HG03045 (cell line): ENCODE measurements around the gene ZNF521.

Experiments used
- ATAC-seq: cut with Tn5 transposase; IDR thresholded peaks from one replicate; pipeline ENCODE4 v1.9.1; 2021; ENCODE audit warnings: mild to moderate bottlenecking, moderate library complexity; ENCODE audit not compliant: unreplicated experiment

Gene ZNF521

DNA sequence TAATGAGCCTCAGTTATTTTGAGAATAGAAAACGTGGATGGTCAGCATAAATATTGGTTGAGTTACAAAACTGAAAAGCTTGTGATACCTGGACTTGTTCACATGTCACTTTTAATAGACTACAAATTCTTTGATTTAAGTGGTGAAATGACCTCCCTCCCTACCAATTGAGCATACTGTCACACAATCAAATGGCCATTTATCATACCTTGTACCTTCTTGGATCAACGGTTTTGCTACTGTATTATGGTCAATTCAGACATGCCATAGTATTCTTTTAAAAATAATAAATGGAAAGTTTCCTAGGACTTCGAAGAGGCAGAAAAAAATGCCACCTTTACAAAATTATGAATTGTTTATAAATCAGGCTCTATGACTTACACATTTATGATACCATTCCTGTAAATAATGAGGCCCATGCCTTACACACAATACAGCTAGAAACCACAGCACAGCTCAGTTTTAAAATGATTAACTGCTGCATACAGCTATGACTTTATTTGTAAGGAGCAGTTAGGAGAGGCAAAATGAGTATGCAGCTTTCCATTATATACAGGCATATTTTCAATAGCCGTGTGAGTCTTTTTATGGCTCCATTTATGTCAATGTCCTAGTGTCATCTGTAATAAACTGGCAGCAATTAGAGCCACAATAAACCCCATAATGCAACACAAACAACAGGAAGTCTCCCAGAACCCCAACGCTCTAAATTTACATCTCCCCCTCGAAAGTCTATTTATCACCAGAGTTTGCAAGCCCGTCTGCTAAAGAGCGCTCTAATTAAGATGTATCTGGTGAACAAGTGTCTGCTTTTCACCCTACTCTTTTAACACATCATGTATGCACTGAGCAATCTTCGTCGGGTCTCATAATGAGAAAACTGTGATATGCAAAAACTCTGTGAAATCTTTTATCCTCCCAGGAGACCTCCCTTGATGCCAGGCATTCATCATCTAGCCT, 176.1 kb downstream of the ZNF521 start:
- no peak for ATAC-seq

DNA sequence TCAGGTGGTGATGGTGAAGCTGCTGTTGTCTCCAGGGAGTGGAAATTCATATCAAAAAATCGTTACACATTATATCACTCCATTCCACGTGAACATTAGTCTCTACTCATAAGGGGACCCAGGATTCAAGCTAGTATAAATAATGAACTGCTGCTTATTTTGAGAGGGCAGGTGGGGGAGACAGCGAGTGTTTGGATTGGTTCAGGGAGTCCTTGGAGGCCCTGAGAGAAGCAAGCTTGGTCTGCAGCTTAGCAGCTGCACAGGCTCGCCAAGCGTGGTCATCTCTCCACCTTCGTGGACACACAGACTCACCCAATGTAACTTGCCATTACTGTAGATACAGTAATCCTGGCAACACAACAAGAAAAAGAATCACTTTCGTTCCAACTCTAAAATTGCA, 177.6 kb downstream of the ZNF521 start:
- no peak for ATAC-seq

DNA sequence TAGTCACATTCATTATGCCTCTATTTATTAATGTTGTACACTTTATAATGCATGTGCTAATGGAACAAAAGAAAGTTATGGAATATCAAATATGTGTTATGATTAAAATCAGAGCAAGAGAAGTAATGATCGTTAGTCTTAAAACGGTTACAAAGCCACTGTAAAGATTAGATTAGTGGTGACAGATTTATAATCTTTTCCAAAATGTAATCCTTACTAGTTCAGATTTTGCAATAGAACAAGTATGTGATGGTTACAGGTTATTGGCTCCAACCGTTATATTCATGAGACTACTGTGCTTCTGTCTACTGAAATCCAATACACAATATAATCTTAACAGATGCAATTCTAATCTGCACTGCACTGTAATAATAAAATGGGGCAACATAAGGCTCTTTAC, 180.6 kb downstream of the ZNF521 start:
- ATAC-seq: no peak

DNA sequence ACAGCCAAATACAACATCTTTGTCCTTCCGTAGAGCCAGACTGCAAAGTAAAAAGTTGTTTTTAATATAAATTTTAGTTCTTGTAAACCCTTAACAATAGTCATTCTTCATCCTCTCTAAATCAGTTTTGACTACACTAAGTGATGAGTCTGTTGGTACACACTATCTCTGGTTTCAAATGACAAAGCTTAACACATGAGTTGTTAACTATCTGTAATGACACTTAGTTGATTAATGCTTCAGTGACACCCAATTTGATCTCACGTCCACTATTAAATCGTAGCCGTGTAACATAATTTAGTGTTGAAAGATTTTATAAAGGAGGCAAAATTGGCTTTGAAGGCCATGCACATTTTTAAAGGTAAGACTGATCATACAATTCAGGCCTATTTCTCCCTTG, 181.6 kb downstream of the ZNF521 start:
- no peak for ATAC-seq

DNA sequence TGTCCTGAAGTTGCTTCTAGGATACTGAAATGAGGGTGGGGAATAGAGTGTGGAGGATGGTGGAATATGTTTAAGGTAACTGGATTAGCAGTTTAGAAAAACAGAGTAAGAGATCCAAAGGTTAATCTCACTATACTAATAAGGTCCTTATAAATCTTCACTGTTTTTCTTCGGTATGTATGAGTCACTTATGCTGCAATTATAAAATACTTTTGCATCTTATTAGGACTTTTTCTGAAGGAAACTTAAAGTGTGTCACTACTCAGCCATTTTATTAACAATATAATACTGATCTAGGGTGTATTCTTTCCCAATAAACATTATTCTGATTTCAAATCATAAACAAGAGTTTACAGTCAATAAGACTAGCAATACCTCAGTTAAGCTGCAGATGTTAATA, 182.3 kb downstream of the ZNF521 start:
- ATAC-seq: no peak

DNA sequence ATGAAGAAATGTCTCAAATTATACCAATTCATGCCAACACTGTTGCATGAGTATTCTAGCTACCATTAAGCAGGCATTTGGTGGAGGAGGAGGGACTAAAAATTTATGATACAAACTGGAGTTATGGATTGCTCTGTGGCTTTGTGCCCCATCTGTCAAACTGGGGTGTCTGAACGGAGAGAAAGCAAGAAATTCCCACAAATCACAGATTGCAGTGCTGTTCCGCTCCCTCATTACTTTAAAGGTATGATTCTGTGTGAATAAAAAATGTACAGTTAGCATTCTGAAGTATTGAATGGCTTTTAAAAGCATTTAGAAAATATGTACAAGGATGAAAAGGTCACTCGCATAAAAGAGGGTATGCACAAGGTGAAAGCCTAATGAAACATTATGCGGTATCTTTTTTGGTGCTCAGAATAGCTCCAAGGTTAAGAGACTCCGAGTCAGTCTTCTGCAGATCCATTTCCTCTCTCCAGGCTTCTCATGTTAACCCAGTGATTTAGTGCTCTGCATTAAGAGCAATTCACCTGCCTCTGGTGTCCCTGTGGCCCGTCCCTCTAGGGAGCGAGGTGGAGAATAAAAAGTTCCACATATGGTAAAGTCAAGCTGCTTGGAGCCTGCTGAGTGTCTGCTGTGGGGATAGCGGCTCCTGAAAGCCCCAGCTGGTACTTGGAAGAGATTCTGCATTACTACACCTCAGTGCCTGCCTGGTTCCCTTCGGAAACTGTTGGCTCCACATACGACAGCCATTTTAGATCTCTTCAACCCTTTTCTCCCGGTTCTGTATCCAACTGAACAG, 184.2 kb downstream of the ZNF521 start:
- no peak for ATAC-seq

DNA sequence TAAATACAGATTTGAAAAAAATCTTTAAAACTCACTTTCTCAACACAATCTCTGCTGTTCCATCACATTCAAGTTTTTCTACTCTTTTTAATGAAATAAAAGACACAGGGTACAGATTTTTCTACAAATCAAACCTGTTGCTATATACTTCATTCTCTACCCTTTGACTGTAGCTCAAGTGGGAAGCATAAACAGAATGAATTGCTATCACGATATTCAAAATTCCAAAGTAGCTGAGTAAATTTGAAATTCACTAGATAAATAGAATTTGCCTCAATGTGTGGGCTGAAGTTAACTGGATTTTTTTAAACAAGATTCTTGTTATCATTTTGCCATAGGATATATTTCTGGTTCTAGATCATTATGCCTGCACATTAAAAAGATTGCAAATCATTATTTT, 185.9 kb downstream of the ZNF521 start:
- ATAC-seq: no peak

DNA sequence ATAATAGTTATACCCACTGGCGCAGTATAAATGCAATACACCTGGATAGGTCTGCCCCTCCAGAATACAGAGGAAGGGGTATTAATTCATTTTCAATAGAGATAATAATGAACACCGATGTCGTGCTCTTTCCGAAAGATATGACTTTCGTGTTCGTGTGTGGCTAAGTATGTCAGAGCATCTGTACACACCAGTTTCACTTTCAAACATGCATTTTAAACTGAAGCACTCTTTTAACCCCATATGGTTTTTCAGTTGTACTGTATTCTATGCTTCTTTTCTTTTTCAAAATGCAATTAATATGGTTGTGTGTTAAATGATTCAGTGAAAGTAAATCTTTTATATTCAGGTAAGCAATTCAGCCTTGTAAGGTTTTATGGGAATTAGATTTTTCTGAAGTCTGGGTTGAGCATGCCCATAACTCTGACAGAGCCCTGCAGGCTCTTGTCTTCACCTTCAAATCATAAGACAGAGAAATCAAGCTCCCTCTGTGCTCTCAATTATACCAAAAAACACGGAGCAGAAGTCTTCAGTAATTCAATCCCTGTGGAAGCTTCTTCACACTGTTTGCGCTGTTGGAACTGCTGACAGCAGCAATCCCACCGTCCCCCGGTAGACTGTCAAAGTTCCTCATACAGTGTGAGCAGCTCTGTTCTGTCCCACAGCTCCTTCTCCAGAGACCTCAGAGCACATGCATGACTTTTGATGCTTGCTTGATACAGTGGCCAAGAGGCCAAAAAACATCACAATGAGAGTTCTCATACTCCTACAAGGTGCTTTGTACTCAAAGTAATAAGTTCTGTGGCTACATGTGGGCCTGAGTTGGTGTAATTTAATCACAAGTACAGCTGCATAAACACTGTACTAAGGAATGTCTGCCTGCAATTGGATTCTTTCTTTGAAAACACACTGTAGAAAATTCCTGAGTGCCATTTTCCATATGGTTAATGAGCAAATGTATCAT, 186.8 kb downstream of the ZNF521 start:
- ATAC-seq: peak; percentile 92

DNA sequence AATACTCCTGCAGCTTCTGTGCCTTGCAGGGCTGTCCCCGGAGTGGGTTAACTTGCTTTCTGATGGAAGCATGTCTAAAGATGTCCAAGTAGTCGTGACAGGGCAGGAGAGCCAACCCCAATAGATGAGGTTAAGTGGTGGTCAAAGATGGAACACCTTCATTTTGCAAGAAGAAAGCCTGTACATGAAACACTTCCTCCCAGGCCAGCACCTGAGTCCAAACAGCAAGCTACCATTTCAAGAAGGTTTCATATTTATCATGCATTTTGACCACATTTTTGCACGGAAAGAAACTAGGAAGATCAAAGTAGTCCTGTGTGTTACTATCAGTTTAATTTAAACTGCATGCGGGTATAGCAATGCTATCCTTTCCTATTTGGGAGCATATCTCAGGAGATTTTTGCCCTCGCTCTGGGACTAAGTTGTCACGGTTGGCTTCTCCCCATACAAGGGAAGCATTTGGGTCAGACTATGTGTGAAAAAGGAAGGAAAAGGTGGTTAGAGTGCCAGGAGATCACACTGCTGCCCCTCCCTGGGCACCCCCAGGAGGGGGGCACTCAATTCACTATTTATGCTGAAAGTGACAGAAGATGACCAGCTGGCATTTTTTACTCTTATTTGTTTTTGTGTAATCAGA, 187.6 kb downstream of the ZNF521 start:
- ATAC-seq: peak; percentile 35

DNA sequence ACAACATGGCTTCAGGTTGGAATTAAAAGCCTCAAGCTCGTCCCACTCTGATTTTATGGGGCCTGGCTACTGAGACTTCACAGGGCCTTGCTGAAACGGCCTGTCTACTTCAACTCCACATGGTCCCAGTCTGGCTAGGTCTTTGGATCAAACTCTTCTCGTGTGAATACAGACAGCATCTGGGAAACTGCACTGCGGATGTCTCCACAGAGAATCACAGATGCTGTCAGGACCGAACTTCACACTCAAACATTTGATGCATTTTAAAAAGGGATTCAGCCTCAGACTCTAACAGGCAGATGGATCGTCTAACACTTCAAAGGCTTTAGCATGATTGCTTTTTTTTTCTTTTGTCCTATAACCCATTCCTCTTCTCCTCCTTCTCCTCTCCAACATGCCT, 198.5 kb downstream of the ZNF521 start:
- ATAC-seq: no peak

DNA sequence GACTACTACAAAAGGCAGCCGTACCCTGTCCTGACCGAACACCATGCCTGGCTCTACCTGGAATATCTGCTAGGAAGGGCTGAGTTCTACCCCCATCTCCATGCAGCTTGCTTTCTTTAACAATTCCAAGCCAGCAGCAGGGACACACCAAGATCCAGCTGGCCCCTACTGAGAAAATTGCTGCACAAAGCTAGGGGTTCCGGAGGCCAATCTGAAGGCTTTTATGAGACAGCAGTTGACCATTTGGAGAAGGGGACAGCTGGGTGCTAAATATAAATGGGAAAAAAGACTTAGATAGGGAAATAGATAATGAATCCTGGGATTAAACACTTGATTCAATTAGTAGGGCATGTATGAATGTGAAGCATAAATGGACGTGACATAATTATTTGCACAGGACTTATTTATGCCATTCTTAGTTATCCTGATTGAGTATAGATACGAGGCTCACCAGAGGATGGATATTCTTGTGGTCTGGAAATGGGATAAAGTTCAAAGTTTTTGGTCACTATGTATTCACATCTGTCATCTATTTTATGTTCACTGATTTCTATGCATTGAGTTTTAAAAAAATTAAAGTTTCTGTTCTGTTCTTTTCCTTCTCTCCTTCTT, 204.0 kb downstream of the ZNF521 start:
- no peak for ATAC-seq

DNA sequence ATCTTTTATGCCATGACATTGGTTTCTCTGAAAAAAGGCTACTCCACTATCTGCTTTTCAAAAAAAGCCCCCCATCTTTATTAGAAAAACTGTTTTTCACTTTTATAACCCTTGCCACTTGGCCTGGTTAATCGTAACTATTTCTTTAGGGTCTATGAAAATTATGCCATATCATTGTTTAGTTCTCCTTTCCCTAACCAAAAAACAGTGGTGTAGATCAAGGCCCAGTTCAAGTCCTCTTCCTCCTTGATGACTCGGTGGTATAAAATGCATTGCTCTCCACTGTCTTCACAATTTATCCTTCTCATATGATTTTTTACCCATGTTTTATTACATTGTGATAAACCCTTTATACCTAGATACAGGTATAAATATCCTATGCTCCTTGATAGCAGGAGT, 205.5 kb downstream of the ZNF521 start:
- ATAC-seq: no peak

DNA sequence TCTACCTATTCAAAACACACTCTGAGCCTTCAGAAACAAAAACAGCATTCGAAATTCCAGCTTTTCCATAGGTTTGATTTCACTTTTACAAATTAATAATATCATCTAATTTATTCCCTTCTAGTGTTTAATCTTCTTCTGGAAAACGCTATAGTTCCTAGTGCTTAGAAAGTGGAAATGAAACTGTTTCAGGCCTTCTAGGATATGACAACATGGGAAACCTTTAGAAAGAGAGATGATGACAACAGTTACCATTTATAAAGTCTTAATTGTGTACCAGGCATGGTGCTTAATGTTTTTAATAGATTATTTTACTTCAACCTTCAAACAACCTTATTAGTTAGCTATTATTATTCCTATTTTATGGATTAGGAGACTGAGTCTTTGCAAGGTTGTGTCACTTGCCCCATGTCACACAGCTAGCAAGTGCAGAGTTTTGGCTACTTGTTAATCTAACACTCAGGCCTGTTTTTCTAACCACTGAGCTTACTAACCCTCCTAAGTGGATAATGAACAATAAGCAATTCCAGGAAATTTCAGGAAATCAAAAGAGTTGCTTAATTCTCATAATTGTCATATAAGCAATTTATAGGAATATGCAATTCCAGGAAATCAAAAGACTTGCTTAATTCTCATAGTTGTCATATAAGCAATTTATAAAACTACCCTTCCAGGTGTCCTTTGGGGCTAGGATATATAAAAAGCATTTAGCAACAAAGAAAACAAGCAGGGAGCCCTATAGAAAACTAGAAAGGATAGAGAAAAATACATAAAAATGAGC, 206.0 kb downstream of the ZNF521 start:
- ATAC-seq: no peak

DNA sequence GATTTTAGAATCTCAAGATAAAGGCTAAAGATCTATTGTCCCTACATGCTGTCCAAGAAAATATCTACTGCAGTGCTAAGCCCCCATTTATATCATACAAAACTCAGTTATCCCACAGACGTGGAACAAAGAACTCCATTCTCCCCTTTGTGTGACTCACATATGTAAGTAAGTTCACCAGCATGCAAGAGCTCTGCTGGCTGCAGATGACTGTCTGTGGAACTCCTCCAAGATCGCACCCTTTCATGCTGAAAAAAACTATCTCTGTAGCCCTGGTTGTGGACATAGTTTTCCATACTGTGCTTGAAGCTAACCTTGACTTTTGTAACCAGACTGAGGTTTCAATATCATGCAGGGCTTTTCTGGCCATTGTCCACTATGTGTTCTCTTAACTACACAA, 207.1 kb downstream of the ZNF521 start:
- no peak for ATAC-seq

DNA sequence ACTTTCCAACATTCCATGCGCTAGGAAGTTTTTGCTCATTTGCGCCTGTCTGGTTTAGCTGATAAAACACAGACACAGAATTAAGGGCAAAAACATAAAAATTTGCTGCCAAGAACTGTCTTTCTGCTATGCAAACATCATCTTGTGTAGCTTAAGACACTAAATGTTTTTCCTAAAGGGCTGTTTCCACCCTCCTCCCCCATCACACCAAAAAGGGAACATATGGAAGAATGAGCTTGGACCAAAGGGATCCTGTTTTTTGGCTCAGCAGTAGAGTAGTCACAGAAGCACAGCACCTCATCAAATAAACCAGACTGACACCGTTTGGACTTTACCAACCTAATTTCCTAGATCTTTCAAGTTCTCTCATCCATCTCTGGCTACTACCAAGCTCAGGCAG, 210.1 kb downstream of the ZNF521 start:
- ATAC-seq: no peak

DNA sequence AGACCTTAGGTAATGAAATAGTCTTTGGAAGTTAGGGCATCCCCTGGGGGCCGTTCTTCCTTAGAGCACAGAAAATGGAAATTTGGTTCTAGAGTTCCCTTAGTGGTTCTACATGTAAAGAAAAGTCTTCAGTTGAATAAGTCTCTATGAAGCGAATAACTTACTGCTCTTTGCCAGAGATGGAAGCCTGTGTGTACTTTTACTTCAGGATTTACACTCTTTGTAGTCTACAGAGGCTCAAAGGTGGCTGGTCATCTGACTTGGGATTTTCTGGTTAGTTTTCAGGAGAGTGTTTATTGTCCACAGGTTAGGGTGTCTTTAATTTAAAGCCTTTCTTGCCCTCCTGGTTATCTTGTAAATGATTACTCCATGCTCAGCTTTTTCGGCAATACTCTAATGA, 210.6 kb downstream of the ZNF521 start:
- ATAC-seq: no peak

DNA sequence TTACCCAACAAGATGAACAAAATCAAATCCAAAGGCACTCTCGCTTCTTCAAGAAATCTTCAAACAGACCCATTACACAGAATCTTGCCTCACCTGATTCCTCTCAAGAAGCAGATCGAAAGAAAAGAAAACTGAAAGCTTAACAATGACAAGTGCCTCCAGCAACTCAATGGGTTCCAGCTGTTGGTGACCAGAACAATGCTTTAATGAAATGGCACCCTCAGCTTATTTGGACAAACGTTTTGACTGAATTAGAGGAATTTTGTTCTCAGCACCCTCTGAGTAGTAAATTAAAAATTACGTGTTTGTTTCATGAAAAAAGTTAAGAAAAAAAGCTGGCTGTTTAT, 211.0 kb downstream of the ZNF521 start:
- no peak for ATAC-seq

DNA sequence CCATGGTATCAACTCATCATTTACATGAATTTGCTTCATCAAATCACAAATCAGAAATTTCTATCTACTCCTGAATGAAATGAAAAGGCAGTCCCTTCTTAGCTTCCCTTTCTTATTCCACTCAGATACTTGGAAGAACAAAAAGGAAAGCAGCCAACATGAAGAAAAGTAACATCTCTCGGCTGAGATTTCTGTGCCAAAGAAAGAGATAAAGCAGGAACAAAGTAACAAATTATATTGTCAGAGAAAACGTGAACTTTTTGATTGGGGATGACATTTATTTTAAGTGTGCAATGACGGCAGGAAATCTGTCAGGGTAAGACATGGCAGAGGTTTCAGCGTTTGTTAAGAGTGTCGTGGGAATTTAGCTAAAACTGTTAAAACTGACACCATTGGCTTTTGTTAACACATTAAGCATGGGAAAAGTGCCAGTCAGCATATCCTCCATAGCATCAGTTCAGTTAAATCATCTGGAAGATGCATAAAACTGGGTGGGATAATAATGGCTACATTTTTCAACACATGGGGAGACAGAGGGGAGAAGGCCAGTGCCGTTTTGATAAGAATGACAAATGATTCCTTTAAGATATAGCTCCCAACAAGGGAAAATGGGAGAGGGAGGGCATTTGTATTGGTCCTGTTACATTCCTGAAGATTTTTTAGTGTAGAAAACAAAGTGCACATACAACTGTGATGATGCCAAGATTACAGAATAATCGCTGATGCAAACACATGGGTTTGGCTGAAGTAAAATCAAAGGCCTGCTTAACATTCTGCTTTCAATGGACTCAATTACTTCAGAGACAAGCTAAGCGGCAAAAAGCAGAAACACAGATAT, 211.6 kb downstream of the ZNF521 start:
- ATAC-seq: no peak

DNA sequence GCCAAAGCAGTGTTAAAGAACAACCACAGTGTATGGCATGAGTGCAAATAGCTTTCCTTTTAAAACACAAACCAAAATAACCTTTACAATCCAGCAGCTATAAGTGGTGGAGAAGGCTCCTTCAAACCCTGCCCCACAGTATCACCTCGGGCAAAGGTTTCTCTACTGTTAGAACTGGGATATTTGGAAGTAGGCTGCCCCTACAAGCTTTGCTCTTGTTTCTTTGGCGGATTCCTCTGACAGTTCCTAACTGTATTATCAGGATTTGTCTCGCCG, 214.8 kb downstream of the ZNF521 start:
- no peak for ATAC-seq
